Measurements from ENCODE around the gene ZMYND19. TPM values are rescaled to one million over a fixed set of nuclear protein-coding genes. Genes with fewer than 3 reads are reported as not detected.
A peak's percentile ranks its signal among the peaks of the same experiment; 100 is the strongest.

Gene ZMYND19
- total and polyA plus RNA-seq, 8 donors = 9.4 to 40.6 (median 25.6) TPM

DNA sequence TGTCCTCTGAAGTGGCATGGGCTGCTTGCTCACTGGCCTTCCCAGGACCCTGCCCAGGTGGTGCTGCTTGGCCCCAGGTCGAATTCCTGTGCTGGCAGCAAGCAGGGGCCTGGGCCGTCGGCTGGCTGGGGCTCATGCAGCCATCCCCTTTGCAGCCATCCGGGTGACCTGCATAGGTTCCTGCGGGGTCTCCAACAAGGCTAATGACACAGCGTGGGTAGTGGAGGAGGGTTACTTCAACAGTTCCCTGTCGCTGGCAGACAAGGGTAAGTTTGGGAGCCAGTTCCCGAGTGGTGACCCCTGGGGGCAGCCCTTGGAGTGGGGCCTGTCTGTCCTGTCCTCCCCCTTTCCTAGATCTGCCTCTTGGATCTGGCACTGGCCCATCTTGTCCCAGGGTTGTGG is 22.4 kb upstream of the ZMYND19 start:
- Histone ChIP-seq H3K27me3 (no peaks in the 10 kb centered on the region), H3K27ac (peak overlapping the region; percentile 88 to 97 (median 93)), H3K36me3 (peaks cover 24 to 38% (median 34%) of the 10 kb centered on the region in 4 donors), H3K4me1 (peaks cover 71 to 92% (median 83%) of the 10 kb centered on the region in 4 donors), H3K9me3 (no peaks in the 10 kb centered on the region), H3K4me3 (no peak overlapping the region)
- intact Hi-C loops (cut with DNase I; ENCODE audit: low total_unique reads) = no loop called here
- no peak for TF ChIP-seq POLR2AphosphoS5 (IDR thresholded peaks at IDR 0.05)
- TF ChIP-seq EP300 (IDR thresholded peaks at IDR 0.05) = no peak
- no peak for TF ChIP-seq POLR2A (IDR thresholded peaks at IDR 0.05)
- TF ChIP-seq, protein P1, sequence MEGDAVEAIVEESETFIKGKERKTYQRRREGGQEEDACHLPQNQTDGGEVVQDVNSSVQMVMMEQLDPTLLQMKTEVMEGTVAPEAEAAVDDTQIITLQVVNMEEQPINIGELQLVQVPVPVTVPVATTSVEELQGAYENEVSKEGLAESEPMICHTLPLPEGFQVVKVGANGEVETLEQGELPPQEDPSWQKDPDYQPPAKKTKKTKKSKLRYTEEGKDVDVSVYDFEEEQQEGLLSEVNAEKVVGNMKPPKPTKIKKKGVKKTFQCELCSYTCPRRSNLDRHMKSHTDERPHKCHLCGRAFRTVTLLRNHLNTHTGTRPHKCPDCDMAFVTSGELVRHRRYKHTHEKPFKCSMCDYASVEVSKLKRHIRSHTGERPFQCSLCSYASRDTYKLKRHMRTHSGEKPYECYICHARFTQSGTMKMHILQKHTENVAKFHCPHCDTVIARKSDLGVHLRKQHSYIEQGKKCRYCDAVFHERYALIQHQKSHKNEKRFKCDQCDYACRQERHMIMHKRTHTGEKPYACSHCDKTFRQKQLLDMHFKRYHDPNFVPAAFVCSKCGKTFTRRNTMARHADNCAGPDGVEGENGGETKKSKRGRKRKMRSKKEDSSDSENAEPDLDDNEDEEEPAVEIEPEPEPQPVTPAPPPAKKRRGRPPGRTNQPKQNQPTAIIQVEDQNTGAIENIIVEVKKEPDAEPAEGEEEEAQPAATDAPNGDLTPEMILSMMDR (IDR thresholded peaks at IDR 0.05) = no peak
- WGBS, 5 donors = 39 to 63% (median 47%) methylated on average over 7 to 8 of the region's 8 CpGs
- DNase-seq = no peak

DNA sequence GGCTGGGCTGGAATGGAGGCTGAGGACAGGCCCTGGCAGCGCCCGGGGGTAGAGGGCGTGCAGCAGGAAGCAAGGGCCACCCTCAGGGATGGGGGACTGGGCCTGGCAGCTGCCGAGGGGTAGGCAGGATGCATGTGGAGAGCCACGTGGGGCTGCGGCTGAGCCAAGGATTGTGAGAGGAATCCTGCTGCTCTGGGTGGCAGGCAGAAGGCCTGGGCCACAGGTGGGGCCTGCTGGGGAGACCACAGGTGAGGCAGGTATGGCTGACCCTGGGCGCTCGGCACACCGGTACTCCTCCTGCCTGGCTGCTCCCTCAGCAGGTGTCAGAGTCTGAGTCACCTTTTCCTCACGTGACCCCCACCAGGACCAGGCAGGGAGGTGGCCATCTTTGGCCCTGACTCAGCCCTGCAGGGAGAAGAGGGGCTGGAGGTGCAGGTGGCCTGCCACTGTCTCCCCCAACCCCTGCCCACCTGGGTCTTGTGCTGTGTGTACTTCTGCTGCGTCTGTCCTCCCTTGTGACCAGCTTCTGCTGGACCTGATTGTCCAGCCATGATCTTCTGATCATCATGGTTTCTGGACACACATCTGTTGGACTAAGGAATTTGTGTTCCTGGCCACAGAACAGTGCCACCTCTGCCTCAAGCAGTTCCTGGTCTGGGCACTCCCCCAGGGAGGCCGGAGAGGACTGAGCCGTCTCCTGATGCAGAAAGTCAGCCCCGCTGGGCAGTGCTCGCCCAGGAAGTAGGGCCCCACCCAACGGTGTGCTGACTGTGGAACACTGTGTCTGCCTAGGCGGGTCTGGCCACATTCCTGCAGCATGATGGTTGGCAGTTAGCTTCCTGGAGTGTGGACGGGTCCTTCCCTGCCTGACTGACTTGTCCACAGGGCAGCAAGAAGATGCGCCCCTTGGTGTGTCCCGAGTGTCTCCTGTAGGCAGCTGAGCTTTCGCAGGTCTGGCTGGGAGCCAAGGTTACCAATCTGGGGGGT is 21.6 kb upstream of the ZMYND19 start:
- TF ChIP-seq POLR2A (IDR thresholded peaks at IDR 0.05) (peak in 1 of 4 donors; percentile 28), POLR2AphosphoS5 (IDR thresholded peaks at IDR 0.05) (peak; percentile 30 to 96 (median 92))
- TF ChIP-seq, protein P1 (IDR thresholded peaks at IDR 0.05) = no peak
- WGBS, 5 donors = 20 to 45% (median 26%) methylated on average over 13 to 21 of the region's 21 CpGs
- peaks cover 71 to 92% (median 83%) of the 10 kb centered on the region in 4 donors for H3K4me1 ChIP-seq
- peaks cover 24 to 38% (median 34%) of the 10 kb centered on the region in 4 donors for H3K36me3 ChIP-seq
- DNase-seq = peak; percentile 96 to 97
- H3K4me3 ChIP-seq = peak overlapping the region in 1 of 4 donors; percentile 25
- peak overlapping the region; percentile 88 to 97 (median 93) for H3K27ac ChIP-seq
- intact Hi-C loops (cut with DNase I; ENCODE audit: low total_unique reads) = no loop called here
- no peaks in the 10 kb centered on the region for H3K27me3 ChIP-seq
- H3K9me3 ChIP-seq = no peaks in the 10 kb centered on the region

DNA sequence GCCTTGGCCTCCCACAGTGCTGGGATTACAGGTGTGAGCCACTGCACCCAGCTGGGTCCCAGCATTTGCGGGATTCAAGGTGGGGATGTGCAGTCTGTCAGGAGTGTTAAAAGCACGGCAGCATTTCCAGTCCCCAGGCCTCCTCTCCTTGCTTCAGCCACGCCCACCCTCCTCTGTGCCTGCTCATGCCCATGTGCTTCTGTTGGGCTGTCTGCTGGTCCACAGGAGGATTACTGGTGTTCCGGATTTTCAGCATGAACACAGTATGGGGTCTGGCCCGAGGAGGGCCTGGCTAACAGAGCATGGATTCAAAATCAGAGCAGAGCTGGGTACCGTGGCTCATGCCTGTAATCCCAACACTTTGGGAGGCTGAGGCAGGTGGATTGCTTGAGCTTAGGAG is 20.6 kb upstream of the ZMYND19 start:
- intact Hi-C loops (cut with DNase I; ENCODE audit: low total_unique reads) = no loop called here
- H3K4me1 ChIP-seq = peaks cover 78 to 92% (median 88%) of the 10 kb centered on the region in 4 donors
- TF ChIP-seq, protein P1 (IDR thresholded peaks at IDR 0.05) = no peak
- TF ChIP-seq EP300 (IDR thresholded peaks at IDR 0.05) (no peak), POLR2AphosphoS5 (IDR thresholded peaks at IDR 0.05) (no peak), POLR2A (IDR thresholded peaks at IDR 0.05) (no peak)
- DNase-seq = no peak
- H3K9me3 ChIP-seq = no peaks in the 10 kb centered on the region
- peaks cover 24 to 29% (median 28%) of the 10 kb centered on the region in 4 donors for H3K36me3 ChIP-seq
- peak overlapping the region in 1 of 4 donors; percentile 25 for H3K4me3 ChIP-seq
- H3K27me3 ChIP-seq = no peaks in the 10 kb centered on the region
- H3K27ac ChIP-seq = peak overlapping the region; percentile 88 to 97 (median 93)
- 65 to 75% (median 69%) methylated on average over 6 of the region's 6 CpGs for WGBS, 5 donors

DNA sequence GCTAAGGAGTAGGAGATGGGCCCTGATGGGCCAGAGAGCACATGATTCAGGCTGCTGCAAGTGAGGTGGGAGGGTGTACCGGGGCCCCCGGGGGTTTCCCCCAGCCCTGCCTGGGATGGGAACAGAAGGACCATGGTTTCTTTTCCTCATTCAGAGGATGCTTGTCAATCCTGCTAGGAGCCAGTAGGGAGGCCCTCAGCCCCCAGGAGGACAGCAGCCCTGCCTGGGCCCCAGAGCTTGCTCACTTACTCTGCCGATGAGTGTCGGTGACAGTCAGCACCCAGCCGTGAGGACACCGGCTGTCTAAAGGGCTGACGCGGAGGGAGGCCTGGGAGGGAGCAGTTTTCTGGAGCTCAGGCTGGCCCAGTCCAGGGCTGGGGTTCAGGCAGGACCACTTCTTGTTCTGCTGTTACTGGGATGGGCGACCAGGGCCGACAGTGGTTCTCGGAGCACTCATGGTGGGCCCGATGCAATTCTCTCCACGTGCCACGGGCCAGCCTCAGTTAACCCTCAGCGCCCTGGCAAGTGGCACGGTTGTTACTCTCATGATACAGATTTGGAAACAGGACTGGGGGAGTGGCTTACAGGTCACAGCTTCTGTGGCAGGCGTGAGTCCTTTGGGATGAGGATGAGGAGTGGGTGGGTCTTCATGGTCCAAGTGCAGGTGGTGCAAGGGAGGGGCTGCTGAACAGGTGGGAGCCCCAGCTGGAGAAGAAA is 17.0 kb upstream of the ZMYND19 start:
- Histone ChIP-seq H3K27ac (peak overlapping the region; percentile 87 to 99 (median 91)), H3K9me3 (no peaks in the 10 kb centered on the region), H3K4me1 (peaks cover 54 to 71% (median 64%) of the 10 kb centered on the region in 4 donors), H3K36me3 (no peaks in the 10 kb centered on the region), H3K4me3 (peak overlapping the region; percentile 62 to 90 (median 82)), H3K27me3 (no peaks in the 10 kb centered on the region)
- TF ChIP-seq EP300 (IDR thresholded peaks at IDR 0.05) (no peak), POLR2AphosphoS5 (IDR thresholded peaks at IDR 0.05) (no peak), POLR2A (IDR thresholded peaks at IDR 0.05) (no peak)
- TF ChIP-seq, protein P1 (IDR thresholded peaks at IDR 0.05) = no peak
- WGBS, 5 donors = 19 to 38% (median 24%) methylated on average over 11 to 17 of the region's 17 CpGs
- intact Hi-C loops (cut with DNase I; ENCODE audit: low total_unique reads) = loop anchor here (10.0 kb wide), 1 partner anchor 58 kb away; no protein-coding TSS in a partner anchor
- DNase-seq = peak in 1 of 2 donors; percentile 63

All from stomach (tissue), 9 donors.